CD4-positive, alpha-beta T cell (primary cell): ENCODE measurements around the gene METTL18. TPM values are rescaled to one million over a fixed set of nuclear protein-coding genes. Genes with fewer than 3 reads are reported as not detected.

Source experiments
- ATAC-seq: fragments of 200-7000 bp; cut with Tn5 transposase; one replicate; pipeline ENCODE4 v1.10.0; 2022; ENCODE audit warnings: mild to moderate bottlenecking; ENCODE audit not compliant: poor library complexity
- CTCF ChIA-PET: fragments of 350-600 bp; sonication (Branson Sonifier 250); formaldehyde crosslinking; loops from one replicate; lab custom pipeline; 2021; ENCODE audit warnings: antibody characterized with exemption, inconsistent platforms; lab: Charles Lee
- POLR2A ChIA-PET: fragments of 350-600 bp; sonication (Branson Sonifier 250); formaldehyde crosslinking; loops from one replicate; lab custom pipeline; 2021; ENCODE audit warnings: antibody characterized with exemption, inconsistent platforms; lab: Charles Lee
- DNase-seq, 14 experiments: peaks; one replicate each; pipeline ENCODE4 v3.0.0-alpha.2; 2013 to 2020; ENCODE audit warnings: mixed read lengths in 2 of 14
- H3K27ac ChIP-seq, 2 donors: one replicate each; pipeline versions ENCODE4 v1.5.1 to v1.7.0; 2013; ENCODE audit warnings: low read length in 2 of 2, low read depth in 1 of 2, mild to moderate bottlenecking in 1 of 2
- H3K27me3 ChIP-seq, 2 experiments: 1 replicate in 1 of 2; 2 replicates in 1 of 2; pipeline versions ENCODE4 v1.6.1 to v1.7.0; 2013; ENCODE audit warnings: low read length in 2 of 2, control low read depth in 1 of 2, mild to moderate bottlenecking in 1 of 2, moderate library complexity in 1 of 2; ENCODE audit not compliant: insufficient read depth in 2 of 2, control insufficient read depth in 1 of 2
- H3K36me3 ChIP-seq: one replicate; pipeline ENCODE4 v1.6.1; 2013; ENCODE audit warnings: low read length, control low read depth; ENCODE audit not compliant: insufficient read depth
- H3K4me1 ChIP-seq: one replicate; pipeline ENCODE4 v1.6.1; 2013; ENCODE audit warnings: low read length, control low read depth; ENCODE audit not compliant: insufficient read depth
- H3K4me3 ChIP-seq: one replicate; pipeline ENCODE4 v1.5.1; 2013; ENCODE audit warnings: mild to moderate bottlenecking, low read length, moderate library complexity
- H3K9me3 ChIP-seq, 2 experiments: 1 replicate in 1 of 2; 2 replicates in 1 of 2; pipeline versions ENCODE4 v1.6.1 to v1.7.0; 2013; ENCODE audit warnings: low read length in 2 of 2, mild to moderate bottlenecking in 2 of 2, control low read depth in 1 of 2, moderate library complexity in 1 of 2; ENCODE audit not compliant: control insufficient read depth in 1 of 2, insufficient read depth in 1 of 2
- H3K27ac Mint-ChIP-seq: one replicate; pipeline ENCODE4 v1.8.0; 2020; ENCODE audit warnings: mixed read lengths
- H3K27me3 Mint-ChIP-seq: one replicate; pipeline ENCODE4 v1.8.0; 2021; ENCODE audit warnings: mixed read lengths
- H3K36me3 Mint-ChIP-seq: one replicate; pipeline ENCODE4 v1.8.0; 2021; ENCODE audit warnings: low read depth, mixed read lengths
- H3K4me1 Mint-ChIP-seq: one replicate; pipeline ENCODE4 v1.8.0; 2021; ENCODE audit warnings: low read depth, mixed read lengths
- H3K4me3 Mint-ChIP-seq: one replicate; pipeline ENCODE4 v1.8.0; 2020; ENCODE audit warnings: mild to moderate bottlenecking, mixed read lengths
- H3K9me3 Mint-ChIP-seq: one replicate; pipeline ENCODE4 v1.8.0; 2020; ENCODE audit warnings: mixed read lengths
- CTCF ChIP-seq: fragments of 200-600 bp; IDR thresholded peaks from one replicate; pipeline ENCODE4 v1.8.0; 2022; ENCODE audit warnings: antibody characterized with exemption, mild to moderate bottlenecking
- intact Hi-C, 2 experiments: fragments of 100-400 bp; cut with DNase I in 1 of 2; cut with micrococcal nuclease in 1 of 2; formaldehyde crosslinking; loops; one replicate each; pipeline versions ENCODE4 v1.15.1 to v1.9.0; 2023 to 2025; cut with DNase I, micrococcal nuclease
- total RNA-seq, 174 experiments: library from RNA in 2 of 174; stranded (reverse) in 2 of 174; gene quantifications; one replicate each; pipeline ENCODE4 v1.2.3 and lab custom pipeline; 2021 to 2026

METTL18 gene
- total RNA-seq, 2 experiments from 2014 or later, result 5.1 to 5.6 TPM

- peak overlapping the region; percentile 94 for H3K27ac Mint-ChIP-seq
- DNase-seq, result no peak
- Histone ChIP-seq H3K36me3 (peaks cover 8% of the 10 kb centered on the region), H3K27ac (no peak overlapping the region), H3K27me3 (no peaks in the 10 kb centered on the region), H3K4me3 (no peak overlapping the region), H3K9me3 (no peaks in the 10 kb centered on the region), H3K4me1 (peaks cover 13% of the 10 kb centered on the region)
- POLR2A ChIA-PET, result no interaction called here
- peak overlapping the region; percentile 58 for H3K4me3 Mint-ChIP-seq
- CTCF ChIA-PET, result no interaction called here
- peaks cover 50% of the 10 kb centered on the region for H3K4me1 Mint-ChIP-seq
- no peaks in the 10 kb centered on the region for H3K27me3 Mint-ChIP-seq
- TF ChIP-seq CTCF, result no peak
- H3K9me3 Mint-ChIP-seq, result no peaks in the 10 kb centered on the region
- intact Hi-C loops, result loop anchor here in 1 of 2 experiments (10.0 kb wide), 1 partner anchor 1862 kb away; the partner anchor contains the start of genes DCAF6 and MPC2
- peaks cover 38% of the 10 kb centered on the region for H3K36me3 Mint-ChIP-seq
- no peak for ATAC-seq
Measured at GRCh38 chr1:169796274-169796810, 1.6 kb upstream of the METTL18 start.

GRCh38 chr1:169795687-169796086 is 980 bp upstream of the METTL18 start:
- Histone ChIP-seq H3K27me3 (no peaks in the 10 kb centered on the region), H3K4me3 (peak overlapping the region; percentile 81), H3K9me3 (no peaks in the 10 kb centered on the region), H3K36me3 (peaks cover 8% of the 10 kb centered on the region), H3K4me1 (peaks cover 13% of the 10 kb centered on the region), H3K27ac (no peak overlapping the region)
- ATAC-seq (no peak), DNase-seq (peak in 2 of 14 experiments; percentile 13 to 14)
- Mint-ChIP-seq H3K36me3 (peaks cover 40% of the 10 kb centered on the region), H3K4me3 (peak overlapping the region; percentile 99), H3K27me3 (no peaks in the 10 kb centered on the region), H3K27ac (peak overlapping the region; percentile 94), H3K4me1 (peaks cover 52% of the 10 kb centered on the region), H3K9me3 (no peaks in the 10 kb centered on the region)
- intact Hi-C loops, result loop anchor here (2.0 to 10.0 kb wide), 4 partner anchors 97 to 1861 kb away; partner anchors contain the start of genes DCAF6 (in 1 of the 2), MPC2 (in 1 of the 2), NME7 (in 1 of the 2) and SCYL3 (in 1 of the 2)
- no peak for TF ChIP-seq CTCF
- CTCF ChIA-PET, result interaction anchor here (1.4 to 1.5 kb wide), 2 partner anchors 14 to 279 kb away, joined by 3 to 6 read pairs; partner anchors contain the start of gene KIFAP3
- POLR2A ChIA-PET, result interaction anchor here (0.9 to 1.7 kb wide), 3 partner anchors 14 to 1859 kb away, joined by 3 to 11 read pairs (median 11); partner anchors contain the start of genes BLZF1, DCAF6, MPC2 and NME7

- DNase-seq, result no peak
- Histone ChIP-seq H3K27ac (peak overlapping the region in 1 of 2 donors; percentile 94), H3K9me3 (no peaks in the 10 kb centered on the region), H3K4me3 (peak overlapping the region; percentile 81), H3K4me1 (peaks cover 13% of the 10 kb centered on the region), H3K36me3 (peaks cover 8% of the 10 kb centered on the region), H3K27me3 (no peaks in the 10 kb centered on the region)
- no peak for ATAC-seq
- Mint-ChIP-seq H3K4me1 (peaks cover 52% of the 10 kb centered on the region), H3K27me3 (no peaks in the 10 kb centered on the region), H3K36me3 (peaks cover 40% of the 10 kb centered on the region), H3K4me3 (peak overlapping the region; percentile 99), H3K9me3 (no peaks in the 10 kb centered on the region), H3K27ac (peak overlapping the region; percentile 94)
- intact Hi-C loops, result loop anchor here (1.0 to 10.0 kb wide), 10 partner anchors 81 to 1859 kb away; partner anchors contain the start of genes NME7 (in 2 of the 2), BLZF1 (in 1 of the 2), DCAF6 (in 1 of the 2) and KIFAP3 (in 1 of the 2)
- POLR2A ChIA-PET, result interaction anchor here (0.6 to 1.6 kb wide), 2 partner anchors 81 to 192 kb away, joined by 3 to 5 read pairs; no protein-coding TSS in a partner anchor
- TF ChIP-seq CTCF, result no peak
- CTCF ChIA-PET, result interaction anchor here (0.8 kb wide), 1 partner anchor 82 kb away, joined by 3 read pairs; no protein-coding TSS in a partner anchor
Measured at GRCh38 chr1:169793730-169794129, 977 bp downstream of the METTL18 start.
